HG03460 (cell line): ENCODE data around the gene EFNA2.
"Not testable (repeated sequence)": the region's sequence is repeated elsewhere in the genome, so short reads cannot be mapped to it uniquely, and the experiment has no call there.

Experiments
- ATAC-seq: cut with Tn5 transposase; IDR thresholded peaks from one replicate; pipeline ENCODE4 v1.9.1; 2021; ENCODE audit not compliant: unreplicated experiment

EFNA2 gene

GRCh38 chr19:1315470-1316166 lies 29.9 kb downstream of the EFNA2 start:
- no peak for ATAC-seq

- no peak for ATAC-seq
Measured at GRCh38 chr19:1316466-1316865, 30.8 kb downstream of the EFNA2 start.

- no peak for ATAC-seq
Measured at GRCh38 chr19:1317274-1318003, 31.8 kb downstream of the EFNA2 start.

GRCh38 chr19:1318678-1319471 lies 33.2 kb downstream of the EFNA2 start:
- no peak for ATAC-seq

- ATAC-seq = not testable (repeated sequence)
Measured at GRCh38 chr19:1320282-1320650, 34.6 kb downstream of the EFNA2 start.

GRCh38 chr19:1321539-1321938 lies 35.9 kb downstream of the EFNA2 start:
- ATAC-seq = no peak

GRCh38 chr19:1322198-1322981 lies 36.7 kb downstream of the EFNA2 start:
- ATAC-seq = no peak

- ATAC-seq = no peak
Measured at GRCh38 chr19:1324249-1324805, 38.7 kb downstream of the EFNA2 start.

GRCh38 chr19:1324806-1325567 lies 39.3 kb downstream of the EFNA2 start:
- no peak for ATAC-seq

- ATAC-seq = no peak
Measured at GRCh38 chr19:1325568-1326294, 40.1 kb downstream of the EFNA2 start.

- no peak for ATAC-seq
Measured at GRCh38 chr19:1327125-1327524, 41.5 kb downstream of the EFNA2 start.

- not testable (repeated sequence) for ATAC-seq
Measured at GRCh38 chr19:1332208-1332607, 46.5 kb downstream of the EFNA2 start.

- ATAC-seq = no peak
Measured at GRCh38 chr19:1336079-1336684, 50.5 kb downstream of the EFNA2 start.

GRCh38 chr19:1340681-1341469 lies 55.2 kb downstream of the EFNA2 start:
- no peak for ATAC-seq

GRCh38 chr19:1343041-1343440 lies 57.4 kb downstream of the EFNA2 start:
- ATAC-seq = no peak

- ATAC-seq = no peak
Measured at GRCh38 chr19:1349211-1349610, 63.5 kb downstream of the EFNA2 start.

- ATAC-seq = no peak
Measured at GRCh38 chr19:1350867-1351266, 65.2 kb downstream of the EFNA2 start.
